HG03066 (cell line): Measurements from ENCODE around the gene BAG3.
A peak's percentile ranks its signal among the peaks of the same experiment; 100 is the strongest.
"Not testable (repeated sequence)": the region's sequence is repeated elsewhere in the genome, so short reads cannot be mapped to it uniquely, and the experiment has no call there.

Source experiments
- ATAC-seq: cut with Tn5 transposase; IDR thresholded peaks from one replicate; pipeline ENCODE4 v1.9.1; 2021; ENCODE audit warnings: low read depth; ENCODE audit not compliant: unreplicated experiment

The BAG3 gene

DNA sequence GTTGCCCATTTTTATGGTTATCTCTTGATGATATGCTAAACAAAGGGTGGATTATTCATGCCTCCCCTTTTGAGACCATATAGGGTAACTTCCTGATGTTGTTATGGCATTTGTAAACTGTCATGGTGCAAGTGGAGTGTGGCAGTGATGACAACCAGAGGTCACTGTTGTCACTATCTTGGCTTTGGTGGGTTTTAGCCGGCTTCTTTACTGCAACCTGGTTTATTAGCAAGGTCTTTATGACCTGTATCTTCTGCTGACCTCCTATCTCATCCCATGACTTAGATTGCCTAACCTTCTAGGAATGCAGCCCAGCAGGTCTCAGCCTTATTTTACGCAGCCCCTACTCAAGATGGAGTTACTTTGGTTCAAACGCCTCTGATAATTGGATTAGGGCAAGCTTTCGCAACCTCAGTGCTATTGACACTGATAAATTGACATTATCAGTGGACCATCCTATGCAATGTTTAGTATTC, 36.9 kb downstream of the BAG3 start:
- ATAC-seq, result no peak

DNA sequence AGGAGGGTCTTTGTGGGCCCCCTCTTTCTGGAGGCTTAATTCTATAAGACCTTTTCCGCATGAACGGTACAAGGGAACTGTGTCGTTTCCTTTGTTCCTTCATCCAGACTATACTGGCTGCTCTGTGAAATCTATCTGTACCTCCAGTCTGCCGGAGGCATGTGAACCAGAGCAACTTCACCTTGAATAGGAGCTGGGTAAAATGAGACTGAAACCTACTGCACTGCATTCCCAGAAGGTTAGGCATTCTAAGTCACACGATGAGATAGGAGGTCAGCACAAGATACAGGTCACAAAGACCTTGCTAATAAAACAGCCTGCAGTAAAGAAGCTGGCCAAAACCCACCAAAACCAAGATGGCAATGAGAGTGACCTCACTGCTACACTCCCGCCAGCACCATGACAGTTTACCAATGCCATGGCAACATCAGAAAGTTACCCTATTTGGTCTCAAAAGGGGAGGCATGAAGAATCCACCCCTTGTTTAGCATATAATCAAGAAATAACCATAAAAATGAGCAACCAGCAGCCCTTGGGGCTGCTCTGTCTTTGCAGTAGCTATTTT, 37.9 kb downstream of the BAG3 start:
- ATAC-seq, result no peak

DNA sequence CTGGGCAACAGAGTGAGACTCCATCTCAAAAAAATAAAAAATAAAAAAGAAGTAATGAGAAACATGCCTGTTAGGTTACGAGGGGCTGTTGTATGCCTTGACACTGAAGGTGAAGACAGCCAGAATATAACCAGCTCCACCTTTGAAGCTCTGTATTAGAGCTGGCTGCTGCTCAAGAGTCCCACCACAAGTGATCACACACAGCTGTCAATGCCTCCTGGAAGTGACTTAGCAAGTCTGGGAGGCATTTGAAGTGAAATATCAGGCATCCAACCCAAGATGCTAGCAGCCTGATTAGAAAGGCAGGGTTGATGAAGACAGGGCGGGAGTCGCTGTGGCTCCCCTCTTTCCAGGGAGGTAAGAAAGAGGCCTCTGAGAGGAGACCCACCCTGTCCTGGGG, 40.5 kb downstream of the BAG3 start:
- ATAC-seq, result no peak

DNA sequence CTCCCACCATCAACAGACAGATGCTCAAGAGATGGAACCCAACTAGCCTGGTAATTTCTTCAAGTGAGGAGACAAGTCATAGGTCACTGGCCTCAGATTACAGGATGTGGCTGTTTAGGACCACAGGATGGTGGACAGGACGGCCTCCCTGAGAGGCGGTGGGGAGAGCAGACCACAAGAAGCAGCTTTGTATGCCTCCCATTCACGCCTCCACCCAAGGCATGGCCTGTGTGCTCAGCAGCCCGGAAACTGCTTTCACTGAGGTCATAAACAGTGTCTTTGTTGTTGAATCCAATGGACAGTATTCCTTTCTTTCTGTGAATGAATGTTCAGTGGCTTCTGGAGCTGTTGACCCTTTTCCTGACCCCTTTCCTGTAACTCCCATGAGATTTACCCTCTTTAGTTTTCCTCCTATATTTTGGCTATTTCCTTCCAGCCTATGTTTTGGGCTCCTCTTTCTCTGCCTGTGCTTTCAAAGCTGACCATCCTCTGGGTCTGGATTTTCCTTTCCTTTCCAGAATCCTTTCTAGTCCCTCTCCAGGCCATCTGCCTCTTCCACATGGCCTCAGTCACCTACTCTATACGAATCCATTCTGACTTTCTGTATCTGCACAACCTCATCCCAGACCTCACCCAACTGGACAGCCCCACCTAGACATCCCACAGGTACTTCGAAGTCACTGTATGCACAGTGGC, 42.2 kb downstream of the BAG3 start:
- peak; percentile 69 for ATAC-seq

DNA sequence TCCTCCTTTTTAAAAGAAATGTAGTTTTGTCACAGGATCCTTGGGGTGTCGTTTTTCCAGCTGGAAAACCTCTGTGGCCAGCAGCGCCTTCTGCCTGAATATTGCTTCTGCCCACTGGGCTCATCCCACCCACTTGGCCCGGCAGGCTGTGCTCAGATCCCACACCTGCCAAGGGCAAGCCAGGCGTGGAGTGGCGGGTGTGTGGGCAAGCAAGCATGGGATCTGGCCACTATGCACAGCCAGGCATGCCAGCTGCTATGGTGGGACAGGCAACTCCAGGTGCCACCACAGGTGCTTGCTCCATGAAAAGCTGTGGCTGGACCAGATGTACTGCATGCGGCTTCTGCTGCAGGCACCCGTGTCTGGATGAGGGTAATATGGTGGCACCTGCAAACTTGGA, 43.4 kb downstream of the BAG3 start:
- ATAC-seq, result no peak

DNA sequence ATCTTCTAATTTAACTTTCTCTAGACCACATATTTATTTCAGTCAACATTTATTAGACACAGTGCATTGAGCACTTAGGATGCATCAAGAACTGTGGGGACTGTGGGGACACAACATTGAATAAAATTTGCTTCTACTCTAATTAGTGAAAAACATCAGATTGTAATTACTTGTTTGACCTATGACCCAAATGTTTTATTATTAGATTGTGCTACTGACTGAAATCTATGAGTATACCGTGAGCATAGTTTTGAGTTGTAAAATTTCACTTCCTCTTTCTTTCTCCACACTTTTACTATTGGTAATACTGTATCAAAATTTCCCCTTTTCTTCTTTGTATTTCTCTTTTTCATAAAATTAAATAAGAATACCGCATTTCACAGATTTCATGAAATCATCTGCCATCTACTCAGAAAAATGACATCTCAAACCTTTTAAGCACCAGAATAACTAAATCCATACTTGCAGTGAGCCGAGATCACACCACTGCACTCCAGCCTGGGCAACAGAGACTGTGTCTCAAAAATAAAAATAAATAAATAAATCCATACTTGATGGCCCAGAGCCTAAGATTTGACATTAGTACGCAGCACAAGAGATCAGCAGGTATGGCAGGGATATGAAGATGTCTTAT, 49.3 kb downstream of the BAG3 start:
- ATAC-seq, result peak; percentile 44

DNA sequence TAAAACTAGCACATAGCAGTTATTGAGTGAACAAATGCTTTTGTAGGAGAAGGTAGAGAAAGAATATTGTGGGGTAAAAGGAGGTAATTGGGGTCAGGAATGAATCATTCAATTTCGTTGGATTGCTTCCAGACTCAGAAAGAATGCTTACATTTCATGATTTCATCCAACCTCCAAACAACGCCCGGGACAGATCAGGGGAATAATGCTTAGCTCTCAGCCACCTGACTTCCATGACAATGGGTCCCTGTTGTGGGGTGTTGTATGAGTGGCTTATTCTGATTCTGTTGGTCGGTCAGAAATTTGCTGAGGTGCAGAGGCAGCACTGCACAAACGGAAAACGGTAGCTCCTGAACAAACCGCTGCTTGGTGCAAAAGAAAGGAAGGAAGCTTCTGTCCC, 50.7 kb downstream of the BAG3 start:
- ATAC-seq, result no peak

- ATAC-seq, result no peak
These were observed 51.4 kb downstream of the BAG3 start for GRCh38 chr10:119702583-119702982.

GRCh38 chr10:119703903-119704508, 52.8 kb downstream of the BAG3 start:
- no peak for ATAC-seq

GRCh38 chr10:119705434-119705831, 54.3 kb downstream of the BAG3 start:
- peak; percentile 51 for ATAC-seq

DNA sequence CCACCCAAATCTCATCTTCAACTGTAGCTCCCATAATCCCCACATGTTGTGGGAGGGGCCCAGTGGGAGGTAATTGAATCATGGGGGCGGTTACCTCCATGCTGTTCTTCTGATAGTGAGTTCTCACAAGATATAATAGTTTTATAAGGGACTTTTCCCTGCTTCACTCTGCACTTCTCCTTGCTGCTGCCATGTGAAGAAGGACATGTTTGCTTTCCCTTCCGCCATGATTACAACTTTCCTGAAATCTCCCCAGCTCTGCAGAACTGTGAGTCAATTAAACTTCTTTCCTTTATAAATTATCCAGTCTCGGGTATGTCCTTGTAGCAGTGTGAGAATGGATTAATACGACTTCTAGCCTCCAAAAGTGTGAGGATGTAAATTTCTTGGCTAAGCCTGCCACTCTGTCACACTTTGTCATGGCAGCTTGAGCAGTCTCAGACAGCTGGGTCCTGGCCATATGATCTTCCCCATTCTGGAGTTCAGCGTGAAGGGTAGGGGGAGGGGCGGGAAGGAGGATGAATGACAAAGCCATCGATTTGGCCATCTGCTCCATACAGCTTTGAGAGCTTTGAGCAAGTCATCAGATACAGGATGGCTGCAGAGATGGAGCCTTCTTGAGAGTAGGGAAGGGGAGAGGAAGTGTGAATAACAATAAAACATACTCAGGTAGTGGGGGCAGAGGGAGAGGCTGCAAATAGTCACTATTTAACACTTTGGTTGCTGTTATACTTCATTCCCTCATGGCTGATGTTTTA, 55.5 kb downstream of the BAG3 start:
- ATAC-seq, result no peak

- ATAC-seq, result not testable (repeated sequence)
These were observed 56.2 kb downstream of the BAG3 start for GRCh38 chr10:119707331-119707730.

GRCh38 chr10:119710935-119711334, 59.8 kb downstream of the BAG3 start:
- ATAC-seq, result not testable (repeated sequence)

DNA sequence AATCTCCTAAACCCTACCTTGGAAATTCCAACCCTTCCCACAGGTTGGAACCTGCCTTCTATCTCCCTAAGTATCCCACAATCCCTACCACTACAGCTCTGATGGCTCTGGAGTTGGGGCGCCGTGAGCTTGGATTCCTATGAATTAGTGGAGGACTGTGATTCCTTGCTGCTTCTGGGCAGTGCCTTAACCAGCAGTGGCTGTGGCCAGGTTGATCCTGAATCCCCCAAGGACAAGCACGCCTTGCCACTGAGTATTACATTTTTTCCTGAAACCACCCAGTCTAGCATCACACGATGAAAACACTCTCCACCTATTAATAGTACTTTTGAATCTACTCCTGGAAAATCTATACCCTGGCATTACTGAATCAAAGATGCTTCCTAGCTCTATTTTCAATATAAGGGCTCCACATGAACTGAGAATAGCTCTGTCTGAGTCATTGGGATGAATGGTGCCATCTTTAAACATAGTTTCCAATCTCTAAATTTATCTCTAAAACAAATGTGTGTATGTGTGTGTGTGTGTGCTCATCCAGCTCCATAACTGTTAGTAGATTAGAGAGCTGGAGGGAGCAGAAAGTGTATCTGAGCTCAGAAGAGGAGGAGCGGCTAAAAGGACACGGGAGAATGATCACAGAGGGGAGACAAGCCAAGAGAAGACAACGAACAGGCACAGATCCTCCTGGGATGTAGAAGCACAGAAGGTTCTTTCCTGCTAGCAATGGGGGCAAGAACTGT, 62.7 kb downstream of the BAG3 start:
- no peak for ATAC-seq

GRCh38 chr10:119714484-119714816, 63.3 kb downstream of the BAG3 start:
- no peak for ATAC-seq

DNA sequence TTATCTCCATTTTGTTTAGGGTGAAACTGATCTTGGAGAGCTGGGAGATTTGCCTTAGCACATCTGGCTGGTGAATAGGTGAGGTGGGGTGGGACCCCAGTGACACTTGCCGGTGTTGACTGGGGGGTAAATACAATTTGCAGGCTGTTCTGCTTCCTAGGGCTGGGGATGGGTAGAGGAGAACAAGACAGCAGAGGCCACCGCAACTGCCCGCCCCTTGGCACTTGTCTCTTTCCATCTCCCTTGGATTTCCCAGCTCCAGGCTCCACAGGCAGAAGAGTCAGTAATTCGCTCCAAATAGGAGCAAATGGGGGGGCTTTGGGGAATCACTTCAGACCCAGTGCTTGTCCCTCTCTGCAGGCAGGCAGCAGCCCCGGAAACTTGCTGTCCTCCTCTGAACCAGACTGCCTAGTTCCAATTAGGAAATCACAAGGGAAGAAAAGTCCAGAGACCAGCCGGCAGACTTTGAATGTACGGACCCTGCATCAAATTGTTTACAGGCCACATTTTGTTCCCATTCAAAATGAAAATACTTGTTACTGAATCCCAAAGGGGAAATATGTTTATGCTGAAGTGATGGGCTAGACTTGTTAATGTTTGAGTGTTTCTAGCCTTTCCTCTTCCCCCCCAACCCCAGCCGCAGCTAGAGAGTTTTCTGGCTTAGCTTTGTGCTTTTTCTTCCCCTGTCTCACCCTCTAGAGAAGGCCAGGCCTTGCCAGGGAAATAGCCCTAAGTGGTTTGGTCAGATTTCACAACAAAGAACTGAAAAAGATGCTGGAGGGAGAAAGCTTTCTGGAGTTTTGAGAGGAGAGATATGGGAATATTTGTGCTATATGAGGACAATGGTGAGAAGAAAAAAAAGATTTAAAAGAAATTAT, 64.7 kb downstream of the BAG3 start:
- no peak for ATAC-seq

- no peak for ATAC-seq
These were observed 72.0 kb downstream of the BAG3 start for GRCh38 chr10:119723161-119723560.

GRCh38 chr10:119723624-119724023, 72.4 kb downstream of the BAG3 start:
- no peak for ATAC-seq
